ENCODE data around the gene PPM1D.
"Not testable (repeated sequence)": the region's sequence is repeated elsewhere in the genome, so short reads cannot be mapped to it uniquely, and the experiment has no call there.

Gene PPM1D

GRCh38 chr17:60573236-60574051, 26.5 kb upstream of the PPM1D start:
- Histone ChIP-seq H3K9ac (ENCODE audit: low read length) (no peak overlapping the region), H3K4me1 (ENCODE audit: control insufficient read depth, insufficient read depth, low read length) (no peaks in the 10 kb centered on the region), H3K27me3 (ENCODE audit: control insufficient read depth, insufficient read depth, low read length) (no peaks in the 10 kb centered on the region), H3K36me3 (ENCODE audit: control insufficient read depth, insufficient read depth, low read length) (no peaks in the 10 kb centered on the region), H3K9me3 (ENCODE audit: control insufficient read depth, low read length) (no peaks in the 10 kb centered on the region), H3K4me3 (ENCODE audit: low read length) (no peak overlapping the region)

- Histone ChIP-seq H3K36me3 (ENCODE audit: control insufficient read depth, insufficient read depth, low read length) (no peaks in the 10 kb centered on the region), H3K27me3 (ENCODE audit: control insufficient read depth, insufficient read depth, low read length) (no peaks in the 10 kb centered on the region), H3K9me3 (ENCODE audit: control insufficient read depth, low read length) (no peaks in the 10 kb centered on the region), H3K4me1 (ENCODE audit: control insufficient read depth, insufficient read depth, low read length) (no peaks in the 10 kb centered on the region), H3K4me3 (ENCODE audit: low read length) (peak overlapping the region; percentile 29), H3K9ac (ENCODE audit: low read length) (peak overlapping the region; percentile 2)
Measured at GRCh38 chr17:60577147-60577915, 22.7 kb upstream of the PPM1D start.

DNA sequence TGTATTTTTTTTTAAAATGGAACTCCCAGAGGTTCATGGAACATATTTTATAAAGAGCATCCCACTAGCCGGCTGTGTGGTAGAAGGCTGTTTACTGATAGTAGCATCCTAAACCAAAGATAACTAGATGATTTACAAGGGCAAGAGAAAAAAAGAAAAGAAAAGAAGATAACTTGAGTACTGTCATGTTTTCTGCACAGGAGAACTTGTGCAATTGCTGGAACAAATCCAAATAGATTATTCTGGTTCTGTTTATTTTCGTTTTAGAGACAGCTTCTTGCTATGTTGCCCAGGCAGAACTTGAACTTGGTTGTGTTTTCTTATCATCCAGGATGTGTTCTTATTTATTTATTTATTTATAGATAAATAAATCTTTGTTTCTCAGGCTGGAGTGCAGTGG, 20.9 kb upstream of the PPM1D start:
- Histone ChIP-seq H3K9me3 (ENCODE audit: control insufficient read depth, low read length) (no peaks in the 10 kb centered on the region), H3K4me3 (ENCODE audit: low read length) (no peak overlapping the region), H3K4me1 (ENCODE audit: control insufficient read depth, insufficient read depth, low read length) (no peaks in the 10 kb centered on the region), H3K9ac (ENCODE audit: low read length) (no peak overlapping the region), H3K36me3 (ENCODE audit: control insufficient read depth, insufficient read depth, low read length) (no peaks in the 10 kb centered on the region), H3K27me3 (ENCODE audit: control insufficient read depth, insufficient read depth, low read length) (no peaks in the 10 kb centered on the region)

- Histone ChIP-seq H3K36me3 (ENCODE audit: control insufficient read depth, insufficient read depth, low read length) (no peaks in the 10 kb centered on the region), H3K9ac (ENCODE audit: low read length) (no peak overlapping the region), H3K9me3 (ENCODE audit: control insufficient read depth, low read length) (no peaks in the 10 kb centered on the region), H3K4me1 (ENCODE audit: control insufficient read depth, insufficient read depth, low read length) (no peaks in the 10 kb centered on the region), H3K27me3 (ENCODE audit: control insufficient read depth, insufficient read depth, low read length) (no peaks in the 10 kb centered on the region), H3K4me3 (ENCODE audit: low read length) (no peak overlapping the region)
Measured at GRCh38 chr17:60579551-60579950, 20.4 kb upstream of the PPM1D start.

- no peaks in the 10 kb centered on the region for H3K9me3 ChIP-seq (ENCODE audit: control insufficient read depth, low read length)
- no peaks in the 10 kb centered on the region for H3K36me3 ChIP-seq (ENCODE audit: control insufficient read depth, insufficient read depth, low read length)
- H3K9ac ChIP-seq (ENCODE audit: low read length), result no peak overlapping the region
- no peaks in the 10 kb centered on the region for H3K27me3 ChIP-seq (ENCODE audit: control insufficient read depth, insufficient read depth, low read length)
- no peaks in the 10 kb centered on the region for H3K4me1 ChIP-seq (ENCODE audit: control insufficient read depth, insufficient read depth, low read length)
- H3K4me3 ChIP-seq (ENCODE audit: low read length), result no peak overlapping the region
Measured at GRCh38 chr17:60583008-60583407, 17.0 kb upstream of the PPM1D start.

- no peak overlapping the region for H3K4me3 ChIP-seq (ENCODE audit: low read length)
- H3K36me3 ChIP-seq (ENCODE audit: control insufficient read depth, insufficient read depth, low read length), result no peaks in the 10 kb centered on the region
- no peaks in the 10 kb centered on the region for H3K9me3 ChIP-seq (ENCODE audit: control insufficient read depth, low read length)
- no peak overlapping the region for H3K9ac ChIP-seq (ENCODE audit: low read length)
- H3K4me1 ChIP-seq (ENCODE audit: control insufficient read depth, insufficient read depth, low read length), result no peaks in the 10 kb centered on the region
- no peaks in the 10 kb centered on the region for H3K27me3 ChIP-seq (ENCODE audit: control insufficient read depth, insufficient read depth, low read length)
Measured at GRCh38 chr17:60585887-60586286, 14.1 kb upstream of the PPM1D start.

GRCh38 chr17:60586288-60586974, 13.6 kb upstream of the PPM1D start:
- H3K36me3 ChIP-seq (ENCODE audit: control insufficient read depth, insufficient read depth, low read length), result no peaks in the 10 kb centered on the region
- no peaks in the 10 kb centered on the region for H3K9me3 ChIP-seq (ENCODE audit: control insufficient read depth, low read length)
- H3K4me3 ChIP-seq (ENCODE audit: low read length), result no peak overlapping the region
- no peak overlapping the region for H3K9ac ChIP-seq (ENCODE audit: low read length)
- H3K27me3 ChIP-seq (ENCODE audit: control insufficient read depth, insufficient read depth, low read length), result no peaks in the 10 kb centered on the region
- H3K4me1 ChIP-seq (ENCODE audit: control insufficient read depth, insufficient read depth, low read length), result no peaks in the 10 kb centered on the region

GRCh38 chr17:60590070-60590469, 9.9 kb upstream of the PPM1D start:
- Histone ChIP-seq H3K4me3 (ENCODE audit: low read length) (no peak overlapping the region), H3K36me3 (ENCODE audit: control insufficient read depth, insufficient read depth, low read length) (no peaks in the 10 kb centered on the region), H3K9me3 (ENCODE audit: control insufficient read depth, low read length) (no peaks in the 10 kb centered on the region), H3K9ac (ENCODE audit: low read length) (no peak overlapping the region), H3K4me1 (ENCODE audit: control insufficient read depth, insufficient read depth, low read length) (no peaks in the 10 kb centered on the region), H3K27me3 (ENCODE audit: control insufficient read depth, insufficient read depth, low read length) (no peaks in the 10 kb centered on the region)

- no peaks in the 10 kb centered on the region for H3K27me3 ChIP-seq (ENCODE audit: control insufficient read depth, insufficient read depth, low read length)
- H3K36me3 ChIP-seq (ENCODE audit: control insufficient read depth, insufficient read depth, low read length), result no peaks in the 10 kb centered on the region
- H3K9me3 ChIP-seq (ENCODE audit: control insufficient read depth, low read length), result no peaks in the 10 kb centered on the region
- no peak overlapping the region for H3K4me3 ChIP-seq (ENCODE audit: low read length)
- H3K9ac ChIP-seq (ENCODE audit: low read length), result no peak overlapping the region
- H3K4me1 ChIP-seq (ENCODE audit: control insufficient read depth, insufficient read depth, low read length), result no peaks in the 10 kb centered on the region
Measured at GRCh38 chr17:60592750-60593149, 7.2 kb upstream of the PPM1D start.

DNA sequence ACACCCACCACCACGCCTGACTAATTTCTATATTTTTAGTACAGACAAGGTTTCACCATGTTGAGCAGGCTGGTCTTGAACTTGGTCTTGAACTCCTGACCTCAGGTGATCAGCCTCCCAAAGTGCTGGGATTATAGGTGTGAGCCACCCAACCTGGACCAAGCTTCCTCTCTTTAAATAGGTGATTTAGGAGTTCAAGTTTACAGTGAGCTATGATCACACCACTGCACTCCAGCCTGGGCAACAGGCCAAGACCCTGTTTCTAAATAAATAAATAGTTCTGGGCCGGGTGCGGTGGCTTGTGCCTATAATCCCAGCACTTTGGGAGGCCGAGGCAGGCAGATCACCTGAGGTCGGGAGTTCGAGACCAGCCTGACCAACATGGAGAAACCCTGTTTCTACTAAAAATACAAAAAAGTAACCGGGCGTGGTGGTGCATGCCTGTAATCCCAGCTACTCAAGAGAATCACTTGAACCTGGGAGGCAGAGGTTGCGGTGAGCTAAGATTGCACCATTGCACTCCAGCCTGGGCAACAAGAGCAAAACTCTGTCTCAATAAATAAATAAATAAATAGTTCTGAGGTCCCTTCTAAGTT, 6.5 kb upstream of the PPM1D start:
- H3K27me3 ChIP-seq (ENCODE audit: control insufficient read depth, insufficient read depth, low read length); H3K9me3 ChIP-seq (ENCODE audit: control insufficient read depth, low read length); H3K9ac ChIP-seq (ENCODE audit: low read length); H3K36me3 ChIP-seq (ENCODE audit: control insufficient read depth, insufficient read depth, low read length); H3K4me1 ChIP-seq (ENCODE audit: control insufficient read depth, insufficient read depth, low read length); H3K4me3 ChIP-seq (ENCODE audit: low read length): not testable (repeated sequence)

GRCh38 chr17:60594170-60594569, 5.8 kb upstream of the PPM1D start:
- not testable (repeated sequence) for H3K36me3 ChIP-seq (ENCODE audit: control insufficient read depth, insufficient read depth, low read length); H3K9ac ChIP-seq (ENCODE audit: low read length); H3K9me3 ChIP-seq (ENCODE audit: control insufficient read depth, low read length); H3K27me3 ChIP-seq (ENCODE audit: control insufficient read depth, insufficient read depth, low read length); H3K4me3 ChIP-seq (ENCODE audit: low read length); H3K4me1 ChIP-seq (ENCODE audit: control insufficient read depth, insufficient read depth, low read length)

- no peaks in the 10 kb centered on the region for H3K36me3 ChIP-seq (ENCODE audit: control insufficient read depth, insufficient read depth, low read length)
- H3K4me1 ChIP-seq (ENCODE audit: control insufficient read depth, insufficient read depth, low read length), result no peaks in the 10 kb centered on the region
Measured at GRCh38 chr17:60594734-60595133, 5.3 kb upstream of the PPM1D start.

More at GRCh38 chr17:60594734-60595133, 5.3 kb upstream of the PPM1D start:
- no peak overlapping the region for H3K9ac ChIP-seq (ENCODE audit: low read length)
- no peaks in the 10 kb centered on the region for H3K27me3 ChIP-seq (ENCODE audit: control insufficient read depth, insufficient read depth, low read length)
- no peak overlapping the region for H3K4me3 ChIP-seq (ENCODE audit: low read length)
- H3K9me3 ChIP-seq (ENCODE audit: control insufficient read depth, low read length), result no peaks in the 10 kb centered on the region
